Measurements from ENCODE around the gene IL6ST. TPM values are rescaled to one million over a fixed set of nuclear protein-coding genes. Genes with fewer than 3 reads are reported as not detected.
A peak's percentile ranks its signal among the peaks of the same experiment; 100 is the strongest.

The IL6ST gene
- total RNA-seq, 5 donors from 2014 or later (not counting 1 experiment from before 2014, with no cell fraction given): 113 to 330 (median 129) TPM

DNA sequence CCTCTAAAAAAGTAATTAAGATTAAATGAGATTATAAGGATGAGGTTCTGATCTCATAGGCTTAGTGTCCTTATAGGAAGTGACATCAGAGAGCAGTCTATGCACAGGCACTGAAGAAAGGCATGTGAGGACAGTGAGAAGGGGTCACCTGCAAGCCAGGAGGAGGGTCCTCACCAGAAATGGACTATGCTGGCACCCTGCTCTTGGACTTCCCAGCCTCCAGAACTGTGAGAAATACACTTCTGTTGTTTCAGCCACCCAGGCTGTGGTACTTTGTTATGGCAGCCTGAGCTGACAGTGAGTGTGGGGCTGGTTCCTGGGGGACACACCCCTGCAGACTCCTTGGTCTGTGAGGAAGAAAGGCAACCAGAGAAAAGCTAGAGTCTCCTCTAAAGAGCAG lies 34.7 kb upstream of the IL6ST start:
- Histone ChIP-seq H3K36me3 (ENCODE audit: control insufficient read depth in 2 of 2, extremely low read depth in 1 of 2, insufficient read depth in 1 of 2, low read length in 1 of 2) (no peaks in the 10 kb centered on the region), H3K4me1 (ENCODE audit: control insufficient read depth in 1 of 2, extremely low read depth in 1 of 2, insufficient read depth in 2 of 2, low read length in 2 of 2) (peaks cover 2 to 3% of the 10 kb centered on the region in 2 experiments), H3K9me3 (no peaks in the 10 kb centered on the region), H3K4me3 (ENCODE audit: control insufficient read depth in 1 of 2, extremely low read depth in 1 of 2, low read length in 1 of 2) (no peak overlapping the region), H3K27me3 (replicated peaks in 1 of 2; ENCODE audit: control insufficient read depth in 2 of 2, extremely low read depth in 1 of 2, insufficient read depth in 2 of 2, low read length in 1 of 2) (no peaks in the 10 kb centered on the region), H3K27ac (ENCODE audit: low read length) (no peak overlapping the region)
- ATAC-seq (replicated peaks in 1 of 4) (no peak), DNase-seq (no peak)
- no peak overlapping the region for H3K27ac Mint-ChIP-seq
- H3K27me3 Mint-ChIP-seq: no peaks in the 10 kb centered on the region
- H3K4me1 Mint-ChIP-seq: peaks cover 0 to 8% (median 7%) of the 10 kb centered on the region in 3 donors
- H3K9me3 Mint-ChIP-seq: no peaks in the 10 kb centered on the region
- POLR2A ChIA-PET: no interaction called here
- CTCF ChIA-PET: interaction anchor here in 1 of 2 donors (0.6 kb wide), 1 partner anchor 1088 kb away, joined by 4 read pairs; no protein-coding TSS in a partner anchor
- H3K36me3 Mint-ChIP-seq: no peaks in the 10 kb centered on the region
- H3K4me3 Mint-ChIP-seq: no peak overlapping the region

DNA sequence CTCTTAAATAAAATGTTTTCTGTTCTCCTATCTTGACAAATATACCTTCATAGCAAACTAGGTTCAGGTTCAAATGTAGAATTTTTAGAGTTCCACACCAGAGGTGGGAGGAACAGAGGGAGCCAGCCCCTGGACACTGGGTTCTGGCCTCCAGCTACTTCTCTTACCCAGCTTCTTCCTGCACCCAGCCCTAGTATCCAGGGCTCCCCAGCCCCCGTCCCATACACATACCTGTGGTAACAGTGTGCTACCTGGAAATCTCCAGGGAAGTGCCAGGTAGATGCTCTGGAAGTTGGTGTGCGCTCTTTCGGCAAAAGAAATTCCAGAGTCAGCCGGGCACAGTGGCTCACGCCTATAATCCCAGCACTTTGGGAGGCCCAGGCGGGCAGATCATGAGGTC lies 33.9 kb upstream of the IL6ST start:
- no peaks in the 10 kb centered on the region for H3K9me3 ChIP-seq
- Mint-ChIP-seq H3K27ac (no peak overlapping the region), H3K4me3 (no peak overlapping the region), H3K36me3 (no peaks in the 10 kb centered on the region), H3K9me3 (no peaks in the 10 kb centered on the region), H3K27me3 (no peaks in the 10 kb centered on the region), H3K4me1 (peaks cover 0 to 9% (median 8%) of the 10 kb centered on the region in 3 donors)
- DNase-seq: no peak
- WGBS (ENCODE audit: insufficient coverage): 100% methylated on average over 5 of the region's 6 CpGs
- peaks cover 3% of the 10 kb centered on the region in 2 experiments for H3K4me1 ChIP-seq (ENCODE audit: control insufficient read depth in 1 of 2, extremely low read depth in 1 of 2, insufficient read depth in 2 of 2, low read length in 2 of 2)
- H3K36me3 ChIP-seq (ENCODE audit: control insufficient read depth in 2 of 2, extremely low read depth in 1 of 2, insufficient read depth in 1 of 2, low read length in 1 of 2): no peaks in the 10 kb centered on the region
- H3K27ac ChIP-seq (ENCODE audit: low read length): no peak overlapping the region
- no peaks in the 10 kb centered on the region for H3K27me3 ChIP-seq (replicated peaks in 1 of 2; ENCODE audit: control insufficient read depth in 2 of 2, extremely low read depth in 1 of 2, insufficient read depth in 2 of 2, low read length in 1 of 2)
- no peak for ATAC-seq (replicated peaks in 1 of 4)
- ChIA-PET POLR2A (no interaction called here), CTCF (interaction anchor here (0.6 kb wide), 2 partner anchors 22 to 62 kb away, joined by 3 to 5 read pairs; no protein-coding TSS in a partner anchor)
- H3K4me3 ChIP-seq (ENCODE audit: control insufficient read depth in 1 of 2, extremely low read depth in 1 of 2, low read length in 1 of 2): no peak overlapping the region

DNA sequence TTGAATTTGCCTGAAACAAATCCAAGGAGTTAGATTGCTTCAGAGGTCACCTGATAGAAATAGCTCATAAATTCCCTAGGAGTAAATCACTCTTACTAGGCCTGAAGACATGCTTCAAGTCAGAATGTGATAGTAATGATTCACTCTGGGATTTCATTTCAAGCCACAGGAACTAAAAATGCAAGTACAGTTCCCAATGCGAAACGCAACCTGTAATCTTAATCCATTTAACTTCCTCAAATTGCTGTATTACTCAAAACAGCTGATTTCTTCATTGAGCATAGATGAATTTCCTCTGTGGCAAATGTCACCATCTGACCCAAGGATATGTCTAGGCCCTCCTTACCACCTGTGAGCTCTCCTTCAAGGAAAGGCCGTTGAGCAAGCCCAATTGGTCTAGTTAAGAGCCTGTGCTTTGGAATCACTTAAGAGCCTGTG lies 32.1 kb upstream of the IL6ST start:
- POLR2A ChIA-PET: interaction anchor here in 1 of 2 donors (0.7 kb wide), 1 partner anchor 52 kb away, joined by 4 read pairs; no protein-coding TSS in a partner anchor
- Histone ChIP-seq H3K36me3 (ENCODE audit: control insufficient read depth in 2 of 2, extremely low read depth in 1 of 2, insufficient read depth in 1 of 2, low read length in 1 of 2) (no peaks in the 10 kb centered on the region), H3K27me3 (replicated peaks in 1 of 2; ENCODE audit: control insufficient read depth in 2 of 2, extremely low read depth in 1 of 2, insufficient read depth in 2 of 2, low read length in 1 of 2) (no peaks in the 10 kb centered on the region), H3K27ac (ENCODE audit: low read length) (no peak overlapping the region), H3K4me1 (ENCODE audit: control insufficient read depth in 1 of 2, extremely low read depth in 1 of 2, insufficient read depth in 2 of 2, low read length in 2 of 2) (peaks cover 3 to 7% of the 10 kb centered on the region in 2 experiments), H3K9me3 (no peaks in the 10 kb centered on the region), H3K4me3 (ENCODE audit: control insufficient read depth in 1 of 2, extremely low read depth in 1 of 2, low read length in 1 of 2) (no peak overlapping the region)
- Mint-ChIP-seq H3K4me1 (peaks cover 8 to 13% (median 10%) of the 10 kb centered on the region in 3 donors), H3K9me3 (no peaks in the 10 kb centered on the region), H3K4me3 (no peak overlapping the region), H3K27ac (no peak overlapping the region), H3K36me3 (no peaks in the 10 kb centered on the region), H3K27me3 (no peaks in the 10 kb centered on the region)
- ATAC-seq (replicated peaks in 1 of 4) (no peak), DNase-seq (no peak)
- 51% methylated on average over 3 of the region's 3 CpGs for WGBS (ENCODE audit: insufficient coverage)
- CTCF ChIA-PET: no interaction called here

DNA sequence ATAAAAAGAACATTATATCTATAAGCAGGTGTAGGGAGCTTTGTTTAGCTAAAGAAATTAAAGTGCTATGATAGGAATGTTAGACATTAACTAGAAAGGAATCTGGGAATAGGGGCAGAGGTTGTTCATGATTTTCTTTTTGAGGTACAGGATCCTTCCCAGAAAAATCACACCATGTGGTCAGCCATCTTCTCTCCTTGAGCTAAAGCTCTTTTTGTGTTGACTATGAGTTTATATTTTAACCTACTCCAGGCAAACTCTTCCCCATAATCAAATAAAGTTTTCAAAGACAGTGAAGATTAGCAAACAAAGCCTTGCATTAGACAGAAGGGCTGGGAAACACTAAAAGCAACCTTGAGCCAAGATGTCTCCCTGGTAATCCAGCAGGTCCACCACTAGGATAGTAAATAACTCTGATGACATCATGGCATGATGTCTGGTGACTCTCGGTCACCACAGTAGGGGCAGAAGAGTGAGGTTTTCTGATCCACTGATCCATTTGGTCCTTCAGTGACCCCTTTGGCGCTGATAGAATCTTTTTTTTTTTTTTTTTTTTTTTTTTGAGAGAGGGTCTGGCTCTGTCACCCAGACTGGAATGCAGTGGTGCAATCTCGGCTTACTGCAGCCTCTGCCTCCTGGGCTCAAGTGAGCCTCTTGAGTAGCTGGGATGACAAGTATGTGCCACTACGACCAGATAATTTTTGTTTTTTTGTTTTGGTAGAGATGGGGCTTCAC lies 30.6 kb upstream of the IL6ST start:
- Mint-ChIP-seq H3K36me3 (no peaks in the 10 kb centered on the region), H3K27me3 (no peaks in the 10 kb centered on the region), H3K9me3 (no peaks in the 10 kb centered on the region), H3K4me3 (no peak overlapping the region), H3K27ac (no peak overlapping the region), H3K4me1 (peaks cover 10 to 12% (median 11%) of the 10 kb centered on the region in 3 donors)
- no peak overlapping the region for H3K27ac ChIP-seq (ENCODE audit: low read length)
- CTCF ChIA-PET: no interaction called here
- peaks cover 3 to 7% of the 10 kb centered on the region in 2 experiments for H3K4me1 ChIP-seq (ENCODE audit: control insufficient read depth in 1 of 2, extremely low read depth in 1 of 2, insufficient read depth in 2 of 2, low read length in 2 of 2)
- no peak overlapping the region for H3K4me3 ChIP-seq (ENCODE audit: control insufficient read depth in 1 of 2, extremely low read depth in 1 of 2, low read length in 1 of 2)
- no peaks in the 10 kb centered on the region for H3K9me3 ChIP-seq
- no peak for DNase-seq
- WGBS (ENCODE audit: insufficient coverage): 81% methylated on average over 3 of the region's 4 CpGs
- no peak for ATAC-seq (replicated peaks in 1 of 4)
- H3K27me3 ChIP-seq (replicated peaks in 1 of 2; ENCODE audit: control insufficient read depth in 2 of 2, extremely low read depth in 1 of 2, insufficient read depth in 2 of 2, low read length in 1 of 2): no peaks in the 10 kb centered on the region
- H3K36me3 ChIP-seq (ENCODE audit: control insufficient read depth in 2 of 2, extremely low read depth in 1 of 2, insufficient read depth in 1 of 2, low read length in 1 of 2): no peaks in the 10 kb centered on the region
- POLR2A ChIA-PET: no interaction called here

DNA sequence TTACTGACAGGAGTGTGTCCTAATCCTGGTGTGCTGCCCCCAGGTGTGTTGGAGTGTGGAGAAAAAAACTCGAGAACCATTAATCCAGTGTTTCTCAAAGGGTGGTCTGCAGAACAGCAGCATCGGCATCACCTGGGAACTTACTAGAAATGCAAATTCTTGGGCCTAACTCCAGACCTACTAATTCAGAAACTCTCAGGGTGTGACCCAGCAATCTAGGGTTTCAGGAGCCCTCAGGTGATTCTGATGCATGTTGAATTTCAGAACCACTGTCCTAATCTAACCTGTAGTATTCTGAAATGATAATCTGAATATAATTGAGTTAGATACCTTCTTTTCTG lies 30.0 kb upstream of the IL6ST start:
- no peaks in the 10 kb centered on the region for H3K36me3 Mint-ChIP-seq
- ATAC-seq (replicated peaks in 1 of 4): no peak
- no peak overlapping the region for H3K27ac ChIP-seq (ENCODE audit: low read length)

DNA sequence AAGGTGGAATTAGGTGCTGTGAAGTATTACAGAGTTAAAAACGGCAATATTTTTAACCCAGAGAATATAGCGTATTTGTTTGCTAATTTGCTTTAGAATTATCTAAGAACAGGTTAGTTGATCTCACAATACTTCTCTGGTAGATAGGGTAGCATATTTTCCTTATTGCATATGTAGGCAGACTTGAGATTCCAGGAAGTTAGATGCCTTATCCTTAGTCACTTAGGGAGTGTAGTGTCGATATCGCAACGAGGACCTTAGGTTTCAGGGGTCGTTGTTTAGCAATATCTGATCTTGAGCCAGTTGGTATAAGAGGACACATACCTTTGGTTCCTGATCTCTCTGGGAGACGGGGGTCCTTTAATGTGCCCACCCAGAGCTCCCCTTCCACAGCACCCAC lies 28.5 kb upstream of the IL6ST start:
- ATAC-seq (replicated peaks in 1 of 4): no peak
- WGBS (ENCODE audit: insufficient coverage): 97% methylated on average over 5 of the region's 7 CpGs
- H3K36me3 Mint-ChIP-seq: no peaks in the 10 kb centered on the region
- Histone ChIP-seq H3K36me3 (ENCODE audit: control insufficient read depth in 2 of 2, extremely low read depth in 1 of 2, insufficient read depth in 1 of 2, low read length in 1 of 2) (no peaks in the 10 kb centered on the region), H3K9me3 (no peaks in the 10 kb centered on the region), H3K4me1 (ENCODE audit: control insufficient read depth in 1 of 2, extremely low read depth in 1 of 2, insufficient read depth in 2 of 2, low read length in 2 of 2) (peaks cover 9 to 18% of the 10 kb centered on the region in 2 experiments), H3K27me3 (replicated peaks in 1 of 2; ENCODE audit: control insufficient read depth in 2 of 2, extremely low read depth in 1 of 2, insufficient read depth in 2 of 2, low read length in 1 of 2) (no peaks in the 10 kb centered on the region), H3K4me3 (ENCODE audit: control insufficient read depth in 1 of 2, extremely low read depth in 1 of 2, low read length in 1 of 2) (no peak overlapping the region), H3K27ac (ENCODE audit: low read length) (no peak overlapping the region)
- POLR2A ChIA-PET: no interaction called here
- peaks cover 17 to 24% (median 18%) of the 10 kb centered on the region in 3 donors for H3K4me1 Mint-ChIP-seq
- H3K27ac Mint-ChIP-seq: peak overlapping the region in 1 of 2 donors; percentile 2
- DNase-seq: no peak
- H3K9me3 Mint-ChIP-seq: no peaks in the 10 kb centered on the region
- H3K4me3 Mint-ChIP-seq: no peak overlapping the region
- H3K27me3 Mint-ChIP-seq: no peaks in the 10 kb centered on the region
- CTCF ChIA-PET: interaction anchor here in 1 of 2 donors (0.6 kb wide), 1 partner anchor 979 kb away, joined by 3 read pairs; no protein-coding TSS in a partner anchor

More for the DNA sequence above, 30.0 kb upstream of the IL6ST start:
- WGBS (ENCODE audit: insufficient coverage): 60% methylated on average over 1 of the region's 2 CpGs
- Histone ChIP-seq H3K27me3 (replicated peaks in 1 of 2; ENCODE audit: control insufficient read depth in 2 of 2, extremely low read depth in 1 of 2, insufficient read depth in 2 of 2, low read length in 1 of 2) (no peaks in the 10 kb centered on the region), H3K4me1 (ENCODE audit: control insufficient read depth in 1 of 2, extremely low read depth in 1 of 2, insufficient read depth in 2 of 2, low read length in 2 of 2) (peaks cover 6 to 9% of the 10 kb centered on the region in 2 experiments), H3K4me3 (ENCODE audit: control insufficient read depth in 1 of 2, extremely low read depth in 1 of 2, low read length in 1 of 2) (no peak overlapping the region), H3K9me3 (no peaks in the 10 kb centered on the region), H3K36me3 (ENCODE audit: control insufficient read depth in 2 of 2, extremely low read depth in 1 of 2, insufficient read depth in 1 of 2, low read length in 1 of 2) (no peaks in the 10 kb centered on the region)
- ChIA-PET CTCF (no interaction called here), POLR2A (interaction anchor here in 1 of 2 donors (0.6 kb wide), 1 partner anchor 12 kb away, joined by 3 read pairs; no protein-coding TSS in a partner anchor)
- H3K9me3 Mint-ChIP-seq: no peaks in the 10 kb centered on the region
- H3K4me1 Mint-ChIP-seq: peaks cover 10 to 15% (median 11%) of the 10 kb centered on the region in 3 donors
- H3K27ac Mint-ChIP-seq: no peak overlapping the region
- H3K4me3 Mint-ChIP-seq: no peak overlapping the region
- DNase-seq: no peak
- H3K27me3 Mint-ChIP-seq: no peaks in the 10 kb centered on the region

Data from T-cell (primary cell).